H9 (cell line): ENCODE results near the gene NRP1. TPM values are rescaled to one million over a fixed set of nuclear protein-coding genes. Genes with fewer than 3 reads are reported as not detected.

Source experiments
- DNase-seq: peaks from one replicate; pipeline ENCODE4 v3.0.0-alpha.2; 2017
- H2AFZ ChIP-seq: one replicate; pipeline ENCODE4 v1.6.1; 2013; ENCODE audit warnings: mild to moderate bottlenecking, low read length, control low read depth, moderate library complexity
- H2AK5ac ChIP-seq: 2 replicates; pipeline ENCODE4 v1.6.1; 2013; ENCODE audit warnings: low read length, control low read depth, mixed read lengths; ENCODE audit not compliant: insufficient read length
- H2BK120ac ChIP-seq: one replicate; pipeline ENCODE4 v1.6.1; 2013; ENCODE audit warnings: low read depth, mild to moderate bottlenecking, low read length, control low read depth, inconsistent platforms; ENCODE audit not compliant: poor library complexity, severe bottlenecking
- H2BK12ac ChIP-seq: 2 replicates; pipeline ENCODE4 v1.6.1; 2013; ENCODE audit warnings: low read length, control low read depth, mixed read lengths, low read depth; ENCODE audit not compliant: insufficient read length
- H2BK15ac ChIP-seq: 2 replicates; pipeline ENCODE4 v1.6.1; 2013; ENCODE audit warnings: low read depth, low read length, control low read depth
- H2BK20ac ChIP-seq: one replicate; pipeline ENCODE4 v1.6.1; 2013; ENCODE audit warnings: low read depth, mild to moderate bottlenecking, low read length, control low read depth, inconsistent platforms; ENCODE audit not compliant: poor library complexity, severe bottlenecking
- H2BK5ac ChIP-seq: 2 replicates; pipeline ENCODE4 v1.6.1; 2013; ENCODE audit warnings: low read length, control low read depth, mixed read lengths; ENCODE audit not compliant: insufficient read length
- H3K14ac ChIP-seq: 2 replicates; pipeline ENCODE4 v1.6.1; 2013; ENCODE audit warnings: low read length, control low read depth; ENCODE audit not compliant: insufficient read depth
- H3K18ac ChIP-seq: 2 replicates; pipeline ENCODE4 v1.6.1; 2013; ENCODE audit warnings: low read depth, mild to moderate bottlenecking, mixed read lengths, low read length, control low read depth; ENCODE audit not compliant: insufficient read length
- H3K23ac ChIP-seq: 2 replicates; pipeline ENCODE4 v1.6.1; 2013; ENCODE audit warnings: low read length, control low read depth, mixed read lengths, low read depth; ENCODE audit not compliant: insufficient read length
- H3K23me2 ChIP-seq: 2 replicates; pipeline ENCODE4 v1.6.1; 2013; ENCODE audit warnings: low read depth, mild to moderate bottlenecking, mixed read lengths, low read length, control low read depth; ENCODE audit not compliant: insufficient read length, poor library complexity, severe bottlenecking
- H3K27ac ChIP-seq: 2 replicates; pipeline ENCODE4 v1.5.1; 2013; ENCODE audit warnings: low read length, control low read depth, mixed read lengths, low read depth; ENCODE audit not compliant: insufficient read length
- H3K27me3 ChIP-seq: 2 replicates; pipeline ENCODE4 v1.6.1; 2013; ENCODE audit warnings: low read length, control low read depth, inconsistent platforms; ENCODE audit not compliant: insufficient read depth
- H3K4ac ChIP-seq: 2 replicates; pipeline ENCODE4 v1.6.1; 2013; ENCODE audit warnings: low read depth, mild to moderate bottlenecking, control low read depth, inconsistent platforms, low read length, moderate library complexity
- H3K4me1 ChIP-seq: 2 replicates; pipeline ENCODE4 v1.6.1; 2013; ENCODE audit warnings: low read length, control low read depth, inconsistent platforms; ENCODE audit not compliant: insufficient read depth
- H3K4me2 ChIP-seq: 2 replicates; pipeline ENCODE4 v1.6.1; 2013; ENCODE audit warnings: low read length, control low read depth, mixed read lengths; ENCODE audit not compliant: insufficient read length, insufficient read depth
- H3K56ac ChIP-seq: 2 replicates; pipeline ENCODE4 v1.6.1; 2013; ENCODE audit warnings: low read depth, mild to moderate bottlenecking, mixed read lengths, low read length, control low read depth; ENCODE audit not compliant: insufficient read length
- H3K79me1 ChIP-seq: 2 replicates; pipeline ENCODE4 v1.6.1; 2013; ENCODE audit warnings: low read depth, mild to moderate bottlenecking, moderate library complexity, low read length, control low read depth, inconsistent platforms; ENCODE audit not compliant: insufficient read depth, poor library complexity, severe bottlenecking
- H3K79me2 ChIP-seq: 2 replicates; pipeline ENCODE4 v1.6.1; 2013; ENCODE audit warnings: low read length, control low read depth, inconsistent platforms; ENCODE audit not compliant: insufficient read depth
- H3K9ac ChIP-seq: 2 replicates; pipeline ENCODE4 v1.6.1; 2013; ENCODE audit warnings: low read length, control low read depth, mixed read lengths; ENCODE audit not compliant: insufficient read length; ENCODE audit errors: extremely low read depth
- H3K9me3 ChIP-seq: one replicate; pipeline ENCODE4 v1.6.1; 2013; ENCODE audit warnings: low read depth, low read length, inconsistent platforms; ENCODE audit not compliant: control insufficient read depth
- H3T11ph ChIP-seq: one replicate; pipeline ENCODE4 v1.6.1; 2013; ENCODE audit warnings: mild to moderate bottlenecking, low read length, control low read depth, inconsistent platforms
- H4K20me1 ChIP-seq: one replicate; pipeline ENCODE4 v1.6.1; 2013; ENCODE audit not compliant: control insufficient read depth, insufficient read length, insufficient read depth
- H4K5ac ChIP-seq: 2 replicates; pipeline ENCODE4 v1.6.1; 2013; ENCODE audit warnings: low read depth, mild to moderate bottlenecking, mixed read lengths, low read length, control low read depth; ENCODE audit not compliant: insufficient read length
- H4K8ac ChIP-seq: replicated peaks from 2 replicates; pipeline ENCODE4 v1.6.1; 2013; ENCODE audit warnings: low read length, control low read depth, mixed read lengths, low read depth; ENCODE audit not compliant: insufficient read length
- H4K91ac ChIP-seq: 2 replicates; pipeline ENCODE4 v1.6.1; 2013; ENCODE audit warnings: low read depth, mild to moderate bottlenecking, moderate library complexity, mixed read lengths, low read length, control low read depth; ENCODE audit not compliant: insufficient read length
- H3K27ac Mint-ChIP-seq, 3 experiments: 2 replicates in 2 of 3; 3 replicates in 1 of 3; pipeline ENCODE4 v1.8.0; 2020 to 2021; ENCODE audit warnings: mixed read lengths in 3 of 3, mild to moderate bottlenecking in 1 of 3, moderate library complexity in 1 of 3
- H3K27me3 Mint-ChIP-seq: 2 replicates; pipeline ENCODE4 v1.8.0; 2021; ENCODE audit warnings: low read depth, mild to moderate bottlenecking, moderate library complexity, mixed read lengths
- H3K36me3 Mint-ChIP-seq, 3 experiments: 2 replicates in 2 of 3; 3 replicates in 1 of 3; pipeline ENCODE4 v1.8.0; 2020 to 2021; ENCODE audit warnings: low read depth in 3 of 3, mixed read lengths in 3 of 3; ENCODE audit not compliant: insufficient read depth in 1 of 3
- H3K4me1 Mint-ChIP-seq, 2 experiments: 2 replicates each; pipeline ENCODE4 v1.8.0; 2020; ENCODE audit warnings: mixed read lengths in 2 of 2
- H3K4me3 Mint-ChIP-seq, 2 experiments: 2 replicates in 1 of 2; 3 replicates in 1 of 2; pipeline ENCODE4 v1.8.0; 2020 to 2021; ENCODE audit warnings: mild to moderate bottlenecking in 2 of 2, mixed read lengths in 2 of 2, moderate library complexity in 1 of 2
- H3K9me3 Mint-ChIP-seq, 2 experiments: 2 replicates in 1 of 2; 3 replicates in 1 of 2; pipeline ENCODE4 v1.8.0; 2020; ENCODE audit warnings: mild to moderate bottlenecking in 2 of 2, mixed read lengths in 2 of 2, moderate library complexity in 1 of 2
- WGBS: extraction: QIAGEN DNeasy Blood & Tissue Kit; methylation state at CpG from one replicate; pipeline ENCODE4 v1.1.7; 2013; ENCODE audit warnings: missing lambda C conversion rate, low lambda C conversion rate, mixed read lengths; ENCODE audit not compliant: insufficient read length; ENCODE audit errors: extremely low coverage; 5-methylcytosine and 5-hydroxymethylcytosine counted together
- total RNA-seq: library from RNA; stranded (reverse); gene quantifications from 2 replicates; pipeline ENCODE4 v1.2.1, GENCODE V29; 2021
- TF ChIP-seq, protein P1 (sequence below): fragments of 200-600 bp; sonication (generic); conservative IDR thresholded peaks from 3 replicates; pipeline ENCODE4 v1.8.0; 2021; ENCODE audit warnings: antibody characterized with exemption, mild to moderate bottlenecking

NRP1 gene
- total RNA-seq, 1 experiment from 2014 or later: 4.6 TPM

DNA sequence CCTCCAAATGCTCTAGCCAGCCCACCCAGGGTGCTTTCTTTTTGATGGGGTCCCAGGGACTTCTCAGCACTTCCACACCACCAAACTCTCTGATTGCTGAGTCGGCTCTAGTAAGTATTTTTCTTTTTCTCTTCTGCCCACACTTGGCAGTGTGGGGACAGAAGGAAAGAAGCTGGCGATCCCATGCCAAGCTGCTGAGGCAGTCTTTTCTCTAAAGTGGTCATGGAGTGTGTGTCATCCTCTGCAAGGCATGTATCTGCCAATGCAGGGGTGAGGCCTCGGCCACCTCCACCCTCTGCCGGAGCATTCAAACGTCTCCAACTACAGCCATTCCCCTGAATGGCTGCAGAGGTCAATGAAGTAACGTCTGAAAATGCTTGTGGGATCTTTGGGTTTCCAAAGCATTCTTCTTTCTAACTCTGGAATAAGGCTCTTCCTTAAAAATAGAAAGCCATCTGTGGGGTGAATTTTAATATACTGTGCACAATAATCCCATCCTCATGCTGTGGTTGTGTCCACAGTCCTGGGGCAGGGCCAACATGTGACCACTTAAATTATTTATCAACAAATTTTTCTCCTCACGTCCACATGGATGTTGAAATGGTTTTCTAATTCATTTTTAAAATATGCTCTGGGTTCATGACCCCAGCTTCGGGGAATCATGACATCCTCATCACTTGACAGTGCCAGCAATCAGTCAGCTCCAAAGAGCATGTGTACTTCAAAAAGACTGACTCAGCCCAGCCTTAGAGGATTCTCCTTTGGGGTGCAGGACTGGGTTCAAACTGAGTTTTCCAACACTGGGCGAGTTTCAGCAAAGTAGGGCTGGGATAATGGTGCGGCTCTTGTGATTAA, 205.1 kb downstream of the NRP1 start:
- Histone ChIP-seq H2BK5ac (no peak overlapping the region), H2BK15ac (no peak overlapping the region), H4K91ac (no peak overlapping the region), H2BK20ac (no peak overlapping the region), H3K23ac (no peak overlapping the region), H3K18ac (no peak overlapping the region), H4K5ac (no peak overlapping the region), H3K27ac (no peak overlapping the region), H3K79me2 (no peaks in the 10 kb centered on the region), H3K4ac (no peak overlapping the region), H3K9me3 (no peaks in the 10 kb centered on the region), H4K20me1 (no peaks in the 10 kb centered on the region), H2AFZ (no peak overlapping the region), H3K4me1 (no peaks in the 10 kb centered on the region), H3K79me1 (no peaks in the 10 kb centered on the region), H3T11ph (no peak overlapping the region), H3K27me3 (no peaks in the 10 kb centered on the region), H3K23me2 (no peaks in the 10 kb centered on the region), H3K4me2 (no peak overlapping the region), H2AK5ac (no peak overlapping the region), H2BK12ac (no peak overlapping the region), H2BK120ac (no peak overlapping the region), H3K56ac (no peak overlapping the region), H3K9ac (no peak overlapping the region), H3K14ac (no peak overlapping the region), H4K8ac (no peak overlapping the region)
- Mint-ChIP-seq H3K27me3 (no peaks in the 10 kb centered on the region; the same call in 1 of the 2 replicates), H3K4me1 (peaks cover 4 to 7% of the 10 kb centered on the region in 2 experiments; a peak in 3 of 4 replicates), H3K36me3 (no peaks in the 10 kb centered on the region; a peak in 1 of 7 replicates), H3K4me3 (no peak overlapping the region), H3K27ac (no peak overlapping the region), H3K9me3 (peaks cover 0 to 2% of the 10 kb centered on the region in 2 experiments; a peak in 2 of 5 replicates)
- WGBS: no CpG with 5 or more reads among the region's 10 CpGs
- TF ChIP-seq, protein P1, sequence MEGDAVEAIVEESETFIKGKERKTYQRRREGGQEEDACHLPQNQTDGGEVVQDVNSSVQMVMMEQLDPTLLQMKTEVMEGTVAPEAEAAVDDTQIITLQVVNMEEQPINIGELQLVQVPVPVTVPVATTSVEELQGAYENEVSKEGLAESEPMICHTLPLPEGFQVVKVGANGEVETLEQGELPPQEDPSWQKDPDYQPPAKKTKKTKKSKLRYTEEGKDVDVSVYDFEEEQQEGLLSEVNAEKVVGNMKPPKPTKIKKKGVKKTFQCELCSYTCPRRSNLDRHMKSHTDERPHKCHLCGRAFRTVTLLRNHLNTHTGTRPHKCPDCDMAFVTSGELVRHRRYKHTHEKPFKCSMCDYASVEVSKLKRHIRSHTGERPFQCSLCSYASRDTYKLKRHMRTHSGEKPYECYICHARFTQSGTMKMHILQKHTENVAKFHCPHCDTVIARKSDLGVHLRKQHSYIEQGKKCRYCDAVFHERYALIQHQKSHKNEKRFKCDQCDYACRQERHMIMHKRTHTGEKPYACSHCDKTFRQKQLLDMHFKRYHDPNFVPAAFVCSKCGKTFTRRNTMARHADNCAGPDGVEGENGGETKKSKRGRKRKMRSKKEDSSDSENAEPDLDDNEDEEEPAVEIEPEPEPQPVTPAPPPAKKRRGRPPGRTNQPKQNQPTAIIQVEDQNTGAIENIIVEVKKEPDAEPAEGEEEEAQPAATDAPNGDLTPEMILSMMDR: no peak
- DNase-seq: no peak
